Suppressor macrophage treated with lipopolysaccharide for 1 hour (primary cell): ENCODE results near the gene AHCYL2.
A peak's percentile ranks its signal among the peaks of the same experiment; 100 is the strongest.
"Not testable (repeated sequence)": the region's sequence is repeated elsewhere in the genome, so short reads cannot be mapped to it uniquely, and the experiment has no call there.

Source experiments
- DNase-seq, 3 donors: peaks; one replicate each; pipeline ENCODE4 v3.0.0-alpha.2; 2020 to 2022

The AHCYL2 gene

DNA sequence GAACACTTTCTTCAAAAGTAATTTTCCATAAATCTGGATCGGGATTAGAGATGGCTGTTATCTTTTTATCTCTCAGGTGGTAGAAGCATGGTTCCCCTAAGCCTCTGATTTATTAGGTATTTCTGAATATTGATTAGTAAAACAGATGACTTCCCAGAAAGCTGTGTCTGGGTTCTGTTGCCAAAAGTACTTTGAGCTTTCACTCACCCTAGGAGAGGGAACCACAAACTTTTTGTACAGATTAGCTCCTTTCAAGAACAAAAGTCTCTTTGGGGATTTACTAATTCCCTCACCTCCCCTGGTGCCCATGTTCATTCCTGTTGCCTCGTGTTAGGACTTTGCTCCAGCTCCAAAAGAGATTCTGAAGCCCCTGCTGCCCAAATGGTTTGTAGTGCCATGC lies 162.7 kb downstream of the AHCYL2 start:
- DNase-seq: no peak

DNA sequence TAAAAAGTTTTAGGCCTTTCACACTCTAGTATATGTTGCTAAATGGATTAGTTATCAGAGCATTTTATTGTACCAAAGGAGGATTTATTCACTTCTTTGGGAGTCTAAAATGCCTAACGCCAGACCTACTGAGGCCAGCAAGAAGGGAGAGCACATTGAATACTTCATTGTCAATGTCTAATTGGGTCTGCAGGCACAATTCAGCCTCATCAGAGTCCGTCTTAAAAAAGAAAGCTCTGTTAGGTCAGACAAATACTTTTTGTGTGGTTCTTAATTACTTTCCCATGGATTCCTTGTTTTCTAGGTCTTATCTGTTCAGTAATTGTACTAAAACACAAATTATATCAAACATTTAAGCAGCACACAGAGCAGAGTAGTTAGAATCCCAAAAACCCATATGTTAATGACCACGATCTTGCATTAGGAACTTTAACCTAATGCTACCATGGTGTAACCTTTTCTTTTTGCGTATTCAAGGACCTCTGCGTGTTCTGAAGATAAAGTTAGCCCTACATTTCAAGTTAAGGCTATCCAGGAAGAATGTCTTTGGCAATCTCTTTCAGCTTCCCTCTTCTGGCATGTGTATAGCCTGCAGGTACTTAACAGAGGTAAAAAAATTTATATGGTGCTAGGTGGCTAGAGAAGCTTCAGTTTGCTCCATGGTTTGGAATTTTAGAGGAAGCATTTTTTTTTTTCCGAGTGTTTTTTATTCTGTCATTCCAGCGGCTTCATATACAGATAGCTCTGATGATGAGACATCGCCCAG lies 163.7 kb downstream of the AHCYL2 start:
- no peak for DNase-seq

DNA sequence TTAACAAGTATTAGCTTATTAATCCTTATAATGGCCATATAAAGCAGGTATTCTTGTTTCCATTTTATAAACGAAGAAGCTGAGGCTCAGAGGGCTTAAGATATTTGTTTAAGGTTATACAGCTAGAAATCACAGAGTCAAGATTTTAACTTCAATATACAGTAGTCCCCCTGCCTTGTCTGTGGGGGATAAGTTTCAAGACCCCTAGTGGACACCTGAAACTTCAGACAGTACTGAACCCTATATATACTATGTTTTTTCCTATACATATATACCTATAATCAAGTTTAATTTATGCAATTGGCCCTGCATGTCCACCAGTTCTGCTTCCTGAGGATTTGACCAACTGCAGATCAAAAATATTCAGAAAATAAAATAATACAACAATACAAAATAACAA lies 165.0 kb downstream of the AHCYL2 start:
- DNase-seq: no peak

DNA sequence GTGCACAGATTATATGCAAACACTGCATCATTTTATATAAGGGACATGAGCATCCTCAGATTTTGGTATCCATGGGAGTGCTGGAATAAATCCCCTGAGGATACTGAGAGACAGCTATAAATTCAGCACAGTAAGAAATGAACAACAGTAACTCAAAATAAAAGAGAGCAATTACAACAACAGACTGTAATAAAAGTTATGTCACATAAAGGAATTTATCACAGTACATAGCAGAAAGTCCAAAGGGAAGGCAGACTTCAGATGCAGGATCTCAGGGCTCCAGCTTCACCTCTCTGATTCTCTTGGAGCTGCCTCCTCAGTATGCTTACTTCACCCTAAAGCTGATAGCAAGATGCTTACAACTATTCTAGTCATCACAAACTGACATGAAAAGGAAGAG lies 165.5 kb downstream of the AHCYL2 start:
- DNase-seq: no peak

DNA sequence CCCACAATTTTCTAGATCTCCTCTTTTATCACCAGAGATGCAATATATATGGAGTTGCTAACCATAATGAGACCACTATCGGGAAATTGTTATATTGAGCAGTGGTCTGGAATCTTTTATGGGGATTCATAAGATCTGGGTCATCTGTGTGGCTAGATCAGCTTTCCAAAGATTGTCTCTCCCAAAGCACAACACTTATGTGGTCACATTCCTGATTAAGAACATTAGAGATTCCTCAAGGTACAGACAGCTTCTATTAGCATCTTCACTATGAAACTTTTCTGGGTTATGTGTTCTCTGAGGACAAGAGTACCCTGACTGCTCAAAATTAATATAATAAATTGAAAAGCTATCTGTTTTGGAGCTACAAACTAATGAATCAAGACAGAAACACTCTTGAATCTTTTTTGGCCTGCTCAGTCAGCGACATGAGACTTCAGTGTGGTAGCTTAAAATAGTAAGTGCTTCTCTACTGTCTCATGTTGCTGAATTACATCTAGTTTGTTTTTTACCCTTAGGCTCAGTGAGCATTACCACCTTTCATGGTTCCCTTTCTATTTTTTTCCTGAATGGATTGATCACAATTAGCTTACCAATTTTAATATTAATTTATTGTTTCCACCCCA lies 166.8 kb downstream of the AHCYL2 start:
- no peak for DNase-seq

DNA sequence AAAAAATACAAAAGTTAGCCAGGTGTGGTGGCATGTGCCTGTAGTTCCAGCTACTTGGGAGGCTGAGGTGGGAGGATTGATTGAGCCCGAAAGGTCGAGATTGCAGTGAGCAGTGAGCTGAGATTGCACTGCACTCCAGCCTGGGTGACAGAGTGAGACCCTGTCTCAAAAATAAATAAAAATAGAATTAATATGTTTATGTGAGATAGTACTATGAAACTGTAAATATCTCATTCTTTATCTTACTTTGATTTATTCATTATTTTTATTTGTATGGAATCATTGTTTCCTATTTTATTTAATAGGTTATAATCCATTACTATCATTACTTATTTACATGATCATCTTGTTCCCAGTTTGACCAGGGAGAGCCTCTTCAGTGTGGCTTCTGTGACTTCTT lies 168.4 kb downstream of the AHCYL2 start:
- DNase-seq: no peak

DNA sequence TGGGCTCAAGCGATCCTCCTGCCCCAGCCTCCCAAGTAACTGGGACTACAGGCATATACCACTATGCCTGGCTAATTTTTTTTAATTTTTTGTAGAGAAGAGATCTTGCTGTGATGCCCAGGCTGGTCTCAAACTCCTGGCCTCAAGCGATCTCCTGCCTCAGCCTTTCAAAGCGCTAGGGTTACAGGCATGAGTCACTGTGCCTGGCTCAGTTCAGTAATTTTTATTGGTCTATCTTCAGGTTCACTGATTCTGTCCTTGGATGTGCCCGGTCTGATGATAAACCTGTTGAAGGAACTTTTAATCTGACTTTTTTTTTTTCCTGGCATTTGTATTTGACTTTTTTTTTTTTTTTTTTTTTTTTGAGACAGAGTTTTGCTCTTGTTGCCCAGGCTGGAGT lies 169.3 kb downstream of the AHCYL2 start:
- DNase-seq: no peak

DNA sequence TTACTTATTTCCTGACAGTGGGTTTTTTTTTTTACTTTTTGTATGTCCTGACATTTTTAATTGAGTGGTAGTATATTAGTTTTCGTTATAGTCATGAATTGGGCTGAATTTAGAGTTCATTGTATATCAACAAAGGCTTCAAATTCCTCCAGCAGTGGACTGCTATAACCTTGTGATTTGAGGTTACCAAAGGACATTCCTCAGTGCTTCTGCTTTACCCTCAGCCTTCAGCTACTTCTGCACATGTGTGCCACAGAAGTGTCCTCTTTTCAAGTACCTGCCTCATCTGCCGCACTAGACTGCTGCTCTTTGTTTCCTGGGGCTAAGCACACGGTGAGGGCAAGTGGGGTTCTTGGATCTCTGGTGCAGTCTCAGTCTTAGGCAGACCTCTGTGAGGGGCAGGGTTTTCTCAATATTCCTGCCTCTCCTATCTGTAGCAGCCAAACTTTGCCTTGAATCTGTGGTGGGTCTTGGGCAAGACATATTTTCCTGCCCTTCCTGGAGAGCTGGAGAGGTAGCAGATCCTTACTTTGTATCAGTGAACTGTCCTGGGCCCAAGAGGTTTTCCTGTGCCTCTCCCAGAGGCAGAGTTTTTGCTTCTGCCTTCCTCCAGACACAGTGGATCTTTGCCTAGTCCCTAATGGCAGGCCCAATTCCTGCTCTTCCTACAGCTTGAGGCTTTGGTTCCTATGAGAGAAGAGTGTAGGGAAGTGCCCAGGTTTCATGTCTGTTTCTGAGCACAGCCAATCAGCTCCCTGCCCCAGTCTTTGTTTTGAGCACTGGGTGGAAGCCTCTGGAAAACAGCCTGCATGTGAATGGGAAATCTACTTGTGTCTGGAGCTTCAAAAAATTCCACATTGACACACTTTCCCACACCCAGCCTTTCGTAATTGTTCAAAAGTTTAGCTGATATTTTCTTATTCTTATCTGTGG lies 170.4 kb downstream of the AHCYL2 start:
- no peak for DNase-seq

DNA sequence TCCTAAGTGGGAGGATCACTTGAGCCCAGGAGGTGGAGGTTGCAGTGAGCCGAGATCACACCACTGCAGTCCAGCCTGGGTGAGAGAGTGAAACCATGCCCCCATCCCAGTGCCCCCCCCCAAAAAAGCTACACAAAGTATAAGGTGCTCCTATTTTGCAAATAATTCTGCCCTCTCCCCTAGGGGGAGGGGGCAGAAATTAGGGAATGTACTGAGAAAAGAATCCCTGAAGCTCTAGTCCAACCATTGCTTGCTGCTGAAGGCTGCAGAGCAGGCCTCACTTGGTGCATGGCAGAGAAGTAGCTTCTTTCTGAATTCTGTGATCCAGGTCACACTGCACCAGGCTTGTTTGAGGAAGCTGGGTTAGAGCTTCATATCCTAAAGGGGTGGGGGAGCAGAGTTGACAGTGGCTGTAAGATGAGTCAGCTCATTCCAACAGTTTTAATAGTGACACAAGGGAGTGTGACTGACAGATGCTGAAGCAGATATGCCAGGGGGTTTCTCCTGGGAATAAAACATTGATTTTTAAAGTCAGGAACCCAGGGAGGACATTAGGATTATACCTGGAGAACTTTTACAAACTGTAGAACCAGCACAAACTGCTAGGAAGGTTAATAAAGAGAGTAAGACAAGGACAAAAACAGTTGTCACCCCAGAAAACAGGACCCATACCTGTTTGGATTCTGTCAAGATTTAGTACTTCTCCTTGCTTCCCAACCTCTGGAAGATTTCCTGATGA lies 176.6 kb downstream of the AHCYL2 start:
- peak; percentile 71 to 75 (median 74) for DNase-seq

DNA sequence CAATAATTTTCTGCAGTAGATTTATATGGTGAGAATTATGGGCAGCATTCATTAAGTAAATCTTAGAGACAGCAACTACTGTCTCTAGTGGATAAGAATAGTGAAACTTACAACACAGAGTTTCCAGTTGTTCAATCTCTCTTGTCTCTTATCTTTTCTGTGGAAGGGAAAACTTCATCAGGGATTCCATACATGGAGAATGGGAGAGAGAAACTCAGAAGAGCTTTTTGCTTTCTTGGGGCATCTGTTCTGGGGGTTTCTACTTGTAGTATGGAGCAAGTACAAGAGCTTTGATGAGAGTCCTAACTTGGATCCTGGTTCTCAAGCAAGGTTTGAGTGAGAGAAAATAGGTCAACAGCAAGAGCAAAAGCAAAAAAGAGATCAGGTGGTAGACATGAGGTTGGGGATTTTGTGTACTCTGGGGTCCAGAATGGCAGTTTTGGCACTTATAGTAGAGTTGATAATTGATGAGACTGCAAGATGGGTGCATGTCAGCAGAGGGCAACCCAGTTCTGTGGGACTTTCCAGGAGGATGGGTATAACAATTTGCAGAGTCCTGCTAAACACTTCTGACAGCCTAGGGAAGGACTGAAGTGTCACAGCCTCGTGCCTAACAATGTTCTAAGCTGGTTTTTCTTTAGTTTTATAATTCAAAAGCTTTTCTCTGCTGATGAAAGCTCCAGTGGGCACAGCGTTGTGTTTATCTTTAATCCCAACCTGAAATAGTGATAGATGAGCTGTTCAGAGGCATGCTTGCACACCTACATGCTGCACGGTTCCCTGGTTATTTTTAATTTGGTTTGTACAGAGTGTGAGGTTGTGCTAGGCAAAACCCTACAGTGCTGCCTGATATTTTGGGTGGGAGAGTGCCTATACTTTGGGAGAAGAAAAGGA lies 177.4 kb downstream of the AHCYL2 start:
- peak in 2 of 3 donors; percentile 7 to 48 for DNase-seq

DNA sequence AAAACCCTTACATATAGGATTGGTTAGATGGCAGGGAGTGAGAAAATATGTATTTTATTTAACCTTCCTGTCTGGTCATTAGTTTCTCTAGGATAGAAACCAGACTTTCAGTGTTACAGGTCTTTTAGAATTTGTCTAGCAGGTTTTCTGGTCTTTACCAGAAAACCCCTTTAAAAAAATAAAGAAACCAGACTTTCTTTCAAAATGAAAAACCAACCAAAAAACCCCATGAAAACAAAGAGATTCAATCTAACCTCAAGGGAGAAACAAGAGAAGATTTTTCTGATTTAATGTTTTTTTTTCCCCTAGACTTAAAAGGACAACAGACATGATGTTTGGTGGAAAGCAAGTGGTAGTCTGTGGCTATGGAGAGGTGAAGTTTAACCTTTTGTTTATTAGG lies 180.7 kb downstream of the AHCYL2 start:
- no peak for DNase-seq

DNA sequence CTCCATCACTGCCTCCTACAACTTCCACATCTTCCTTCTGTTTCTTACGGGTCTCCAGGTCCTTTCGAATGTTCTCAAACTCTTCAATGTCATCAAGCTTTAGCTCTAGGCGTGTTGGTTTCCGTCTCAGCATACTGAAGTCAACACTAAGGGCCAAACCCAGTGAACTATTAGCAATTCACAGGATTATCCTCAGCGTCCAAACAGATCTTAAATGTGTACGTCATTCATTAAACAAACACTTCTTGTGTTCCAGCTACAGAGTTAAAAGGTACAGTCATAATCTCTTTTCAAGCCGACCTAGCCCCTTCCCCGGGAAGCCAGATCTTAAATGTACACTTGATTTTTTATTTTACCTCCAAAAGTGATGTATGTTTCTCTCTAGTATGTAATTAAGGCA lies 185.4 kb downstream of the AHCYL2 start:
- not testable (repeated sequence) for DNase-seq

DNA sequence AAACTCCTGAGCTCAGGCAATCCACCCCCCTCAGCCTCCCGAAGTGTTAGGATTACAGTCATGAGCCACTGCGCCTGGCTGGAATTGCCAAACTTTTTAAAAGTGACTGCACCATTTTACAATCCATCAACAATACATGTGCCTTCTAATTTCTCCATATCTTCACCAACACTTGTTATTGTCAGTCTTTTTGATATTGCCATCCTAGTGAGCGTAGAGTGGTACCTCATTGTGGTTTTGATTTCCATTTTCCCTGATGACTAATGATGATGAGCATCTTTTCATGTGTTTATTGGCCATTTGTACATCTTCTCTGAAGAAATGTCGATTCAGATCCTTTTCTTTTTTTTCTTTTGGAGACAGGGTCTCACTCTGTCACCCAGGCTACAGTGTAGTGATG lies 187.7 kb downstream of the AHCYL2 start:
- peak in 1 of 3 donors; percentile 16 for DNase-seq

DNA sequence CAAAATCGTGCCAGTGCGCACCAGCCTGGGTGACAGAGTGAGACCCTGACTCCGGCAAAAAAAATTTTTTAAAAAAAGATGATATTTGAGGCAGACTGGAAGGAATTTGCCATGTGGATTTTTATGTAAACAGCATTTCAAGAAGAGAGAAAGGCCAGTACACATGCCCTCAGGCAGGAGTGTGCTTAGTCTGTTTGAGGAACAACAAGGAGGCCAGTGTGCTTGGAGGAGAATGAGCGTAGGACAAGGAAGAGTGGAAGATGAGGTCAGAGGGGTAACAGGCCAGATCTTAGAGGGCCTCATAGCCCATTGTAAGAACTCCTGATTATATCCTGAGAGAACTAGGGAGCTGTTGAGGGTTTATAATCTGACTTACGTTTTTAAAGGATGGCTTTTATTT lies 192.2 kb downstream of the AHCYL2 start:
- DNase-seq: no peak

DNA sequence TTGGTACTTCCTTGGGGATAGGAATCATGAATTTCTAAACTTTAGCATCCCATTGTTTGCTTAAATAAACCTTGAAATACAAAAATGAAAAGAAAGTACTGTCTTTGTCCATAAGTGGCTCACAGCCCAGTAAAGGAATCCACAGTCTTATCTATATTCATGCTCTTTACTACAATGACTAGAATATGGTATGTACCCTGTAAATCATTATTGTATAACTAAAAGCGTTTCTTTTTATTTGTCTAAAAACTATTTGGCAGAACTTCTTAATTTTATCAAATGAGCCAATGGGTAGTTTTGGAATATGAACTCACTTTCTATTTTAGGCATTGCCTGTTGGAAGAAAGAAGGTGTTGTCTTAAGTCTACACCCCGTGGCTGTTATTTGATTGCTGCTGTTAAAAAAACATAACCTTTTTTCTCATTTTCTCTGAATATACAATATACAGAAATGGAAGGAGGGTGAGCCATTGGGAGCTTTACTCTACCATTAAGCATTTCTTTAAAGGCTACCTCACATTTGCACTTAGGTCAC lies 197.0 kb downstream of the AHCYL2 start:
- DNase-seq: no peak

DNA sequence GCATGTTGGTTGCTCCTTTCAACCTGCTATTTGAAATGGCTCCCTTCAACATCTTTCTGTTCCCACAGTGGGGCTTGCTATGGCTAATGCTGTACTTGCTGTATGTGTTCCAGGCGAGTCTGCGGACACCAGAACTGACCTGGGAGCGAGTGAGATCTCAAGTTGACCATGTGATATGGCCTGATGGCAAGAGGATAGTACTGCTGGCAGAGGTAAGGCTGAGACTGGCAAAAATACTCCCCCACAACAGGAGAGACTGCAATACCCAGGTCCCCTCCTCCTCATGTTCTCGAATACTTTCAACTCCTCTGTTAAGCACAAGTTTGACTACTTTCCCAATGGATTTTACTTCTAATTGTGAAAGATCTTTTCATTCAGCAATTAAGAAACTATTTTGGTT lies 197.9 kb downstream of the AHCYL2 start:
- DNase-seq: no peak

DNA sequence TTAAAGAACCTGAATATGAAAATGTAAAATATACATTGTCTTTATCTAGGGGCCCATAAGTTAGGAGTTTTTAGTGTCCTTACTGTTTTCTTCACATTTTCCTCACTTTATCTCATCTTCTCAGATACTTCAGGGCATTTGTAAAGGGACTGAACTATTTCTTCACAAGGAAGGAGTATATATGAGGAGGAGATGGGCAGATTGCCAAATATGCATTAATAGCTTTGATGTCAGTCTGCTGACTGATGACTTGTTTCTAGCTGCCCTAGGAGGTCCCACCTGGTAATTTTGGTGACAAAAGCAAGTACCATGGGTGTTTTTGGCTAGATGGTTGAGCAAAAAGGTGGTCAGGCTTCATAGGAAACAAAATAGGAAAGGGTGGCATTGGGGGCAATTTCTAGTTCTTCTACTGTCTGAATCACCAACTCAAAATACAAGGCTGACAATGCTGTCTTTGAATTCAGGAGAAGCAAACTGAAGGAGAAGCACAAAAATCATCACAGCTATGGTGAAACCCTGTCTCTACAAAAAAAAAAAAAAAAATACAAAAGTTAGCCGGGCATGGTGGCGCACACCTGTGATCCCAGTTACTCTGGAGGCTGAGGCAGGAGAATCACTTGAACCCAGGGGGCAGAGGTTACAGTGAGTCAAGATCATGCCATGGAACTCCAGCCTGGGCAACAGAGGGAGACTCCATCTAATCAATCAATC lies 199.0 kb downstream of the AHCYL2 start:
- DNase-seq: no peak

DNA sequence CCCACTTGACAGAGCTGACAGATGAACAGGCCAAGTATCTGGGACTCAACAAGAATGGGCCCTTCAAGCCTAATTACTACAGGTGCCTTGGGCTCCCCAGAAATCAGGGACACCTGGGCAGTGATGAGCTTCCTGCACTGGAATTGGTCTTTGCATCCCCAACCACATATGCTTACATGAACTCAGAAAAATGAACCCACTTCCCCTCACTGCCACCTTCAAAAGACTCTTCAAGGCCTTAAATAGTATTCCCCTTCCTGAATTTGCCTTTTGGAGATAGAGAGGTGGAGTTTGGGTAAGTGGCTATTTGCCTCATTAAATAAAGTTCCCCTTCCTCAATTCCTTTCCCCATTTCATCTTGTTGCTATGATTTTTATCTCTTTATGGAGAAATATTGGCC lies 201.7 kb downstream of the AHCYL2 start:
- peak in 1 of 3 donors; percentile 19 for DNase-seq

DNA sequence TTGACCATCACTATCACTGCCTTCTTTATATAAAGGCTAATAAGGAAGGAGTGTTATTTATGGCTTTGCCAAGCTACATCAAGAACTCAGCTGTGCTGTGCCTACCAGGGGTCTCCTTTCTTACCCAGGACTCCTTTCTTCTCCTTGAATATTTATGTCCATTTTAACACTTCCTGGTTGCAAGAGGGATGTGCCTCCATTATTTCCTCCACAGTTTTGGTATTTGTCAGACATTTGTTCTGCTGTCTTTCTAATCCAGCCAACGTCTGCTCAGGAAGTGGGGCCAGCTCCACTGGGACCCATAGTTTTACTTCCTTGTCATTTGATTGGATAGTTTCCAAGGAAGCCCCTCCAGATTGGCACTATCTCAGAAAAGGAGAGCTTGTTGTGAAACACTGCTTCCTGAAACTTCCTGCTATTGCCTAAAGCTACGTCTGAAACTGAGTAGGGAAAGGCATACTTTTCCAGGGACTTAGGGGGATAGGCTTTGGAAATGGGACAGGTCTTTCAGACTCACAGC lies 202.8 kb downstream of the AHCYL2 start:
- no peak for DNase-seq

DNA sequence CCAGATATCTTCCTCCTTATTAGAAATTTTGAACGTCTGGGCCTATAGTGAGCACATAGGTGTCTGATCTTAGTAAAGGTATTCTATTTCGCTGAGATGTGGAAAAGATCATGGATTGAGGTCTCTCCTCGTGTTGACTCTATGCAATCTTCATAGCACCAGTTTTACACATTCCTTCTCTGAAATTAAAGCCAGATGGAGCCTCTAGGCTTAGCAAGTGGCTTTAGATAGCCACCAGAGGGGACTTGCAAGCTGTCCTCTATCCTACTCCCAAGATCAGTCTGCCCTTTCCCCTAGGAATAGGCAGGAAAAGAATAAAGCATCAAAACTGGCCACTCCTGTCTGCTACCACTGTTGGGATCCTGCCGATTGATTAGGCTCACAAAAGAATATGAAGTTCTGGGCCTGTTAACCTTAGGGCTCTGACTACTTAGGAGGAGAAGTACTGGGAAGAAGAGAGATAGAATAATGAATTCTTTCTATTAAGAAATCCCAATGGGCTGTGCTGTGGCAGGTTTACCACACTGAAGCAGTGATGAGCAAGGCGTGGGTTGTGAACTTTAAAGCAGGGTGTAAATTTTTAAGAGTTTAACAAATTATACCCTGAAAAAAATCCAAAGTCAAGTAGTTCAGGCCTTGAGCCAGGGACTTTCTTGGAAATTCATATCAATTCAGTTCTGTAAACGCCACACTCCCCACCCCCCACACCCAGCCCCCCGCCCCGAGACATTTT lies 207.2 kb downstream of the AHCYL2 start:
- no peak for DNase-seq
